Neural progenitor cell (in vitro differentiated cells): ENCODE results near the gene UPB1.

ENCODE experiments used
- CTCF ChIP-seq: fragments of 200-600 bp; sonication (generic); IDR thresholded peaks from 2 replicates; pipeline ENCODE4 v1.5.1; 2017; ENCODE audit warnings: antibody characterized with exemption, mild to moderate bottlenecking
- EZH2phosphoT487 ChIP-seq: fragments of 200-600 bp; sonication (generic); IDR thresholded peaks from 2 replicates; pipeline ENCODE4 v1.6.1; 2017; ENCODE audit warnings: antibody characterized with exemption

- TF ChIP-seq CTCF: no peak
- no peak for TF ChIP-seq EZH2phosphoT487
These were observed 48.9 kb upstream of the UPB1 start for GRCh38 chr22:24446260-24446611.
